ENCODE results near the gene GCSH.

DNA sequence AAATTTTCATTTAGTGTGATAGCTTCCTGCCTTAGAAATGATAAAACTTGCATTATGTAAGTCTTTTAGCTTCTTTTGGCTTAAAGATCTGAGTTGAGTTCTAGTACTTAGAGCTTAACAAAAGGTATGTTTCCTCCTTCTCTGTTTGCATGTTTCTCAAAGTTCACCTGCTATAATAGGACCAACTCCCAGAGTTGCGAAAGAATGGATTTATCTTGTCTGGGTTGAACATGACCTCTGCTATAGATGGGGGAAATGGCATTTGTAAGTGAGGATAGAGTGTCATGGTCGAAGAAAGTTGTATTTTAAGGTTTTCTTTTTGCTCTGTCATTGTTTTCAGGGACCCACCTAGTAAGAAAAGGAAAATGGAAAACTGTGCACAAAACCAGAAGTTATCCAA is 53.4 kb downstream of the GCSH start:
- TF ChIP-seq, protein P1, sequence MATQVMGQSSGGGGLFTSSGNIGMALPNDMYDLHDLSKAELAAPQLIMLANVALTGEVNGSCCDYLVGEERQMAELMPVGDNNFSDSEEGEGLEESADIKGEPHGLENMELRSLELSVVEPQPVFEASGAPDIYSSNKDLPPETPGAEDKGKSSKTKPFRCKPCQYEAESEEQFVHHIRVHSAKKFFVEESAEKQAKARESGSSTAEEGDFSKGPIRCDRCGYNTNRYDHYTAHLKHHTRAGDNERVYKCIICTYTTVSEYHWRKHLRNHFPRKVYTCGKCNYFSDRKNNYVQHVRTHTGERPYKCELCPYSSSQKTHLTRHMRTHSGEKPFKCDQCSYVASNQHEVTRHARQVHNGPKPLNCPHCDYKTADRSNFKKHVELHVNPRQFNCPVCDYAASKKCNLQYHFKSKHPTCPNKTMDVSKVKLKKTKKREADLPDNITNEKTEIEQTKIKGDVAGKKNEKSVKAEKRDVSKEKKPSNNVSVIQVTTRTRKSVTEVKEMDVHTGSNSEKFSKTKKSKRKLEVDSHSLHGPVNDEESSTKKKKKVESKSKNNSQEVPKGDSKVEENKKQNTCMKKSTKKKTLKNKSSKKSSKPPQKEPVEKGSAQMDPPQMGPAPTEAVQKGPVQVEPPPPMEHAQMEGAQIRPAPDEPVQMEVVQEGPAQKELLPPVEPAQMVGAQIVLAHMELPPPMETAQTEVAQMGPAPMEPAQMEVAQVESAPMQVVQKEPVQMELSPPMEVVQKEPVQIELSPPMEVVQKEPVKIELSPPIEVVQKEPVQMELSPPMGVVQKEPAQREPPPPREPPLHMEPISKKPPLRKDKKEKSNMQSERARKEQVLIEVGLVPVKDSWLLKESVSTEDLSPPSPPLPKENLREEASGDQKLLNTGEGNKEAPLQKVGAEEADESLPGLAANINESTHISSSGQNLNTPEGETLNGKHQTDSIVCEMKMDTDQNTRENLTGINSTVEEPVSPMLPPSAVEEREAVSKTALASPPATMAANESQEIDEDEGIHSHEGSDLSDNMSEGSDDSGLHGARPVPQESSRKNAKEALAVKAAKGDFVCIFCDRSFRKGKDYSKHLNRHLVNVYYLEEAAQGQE (IDR thresholded peaks at IDR 0.05; ENCODE audit: insufficient read depth in 1 of 2, low read depth in 2 of 2, low read length in 2 of 2), result no peak
- TF ChIP-seq POLR2AphosphoS5 (IDR thresholded peaks at IDR 0.05; ENCODE audit: low read depth, low read length) (no peak), TAF1 (IDR thresholded peaks at IDR 0.05; ENCODE audit: borderline replicate concordance, insufficient read depth, low read length) (no peak)
